Measurements from ENCODE around the gene FBXL20. TPM values are rescaled to one million over a fixed set of nuclear protein-coding genes. Genes with fewer than 3 reads are reported as not detected.

FBXL20 gene
- total RNA-seq, 1 experiment from 2014 or later: 9.9 TPM

DNA sequence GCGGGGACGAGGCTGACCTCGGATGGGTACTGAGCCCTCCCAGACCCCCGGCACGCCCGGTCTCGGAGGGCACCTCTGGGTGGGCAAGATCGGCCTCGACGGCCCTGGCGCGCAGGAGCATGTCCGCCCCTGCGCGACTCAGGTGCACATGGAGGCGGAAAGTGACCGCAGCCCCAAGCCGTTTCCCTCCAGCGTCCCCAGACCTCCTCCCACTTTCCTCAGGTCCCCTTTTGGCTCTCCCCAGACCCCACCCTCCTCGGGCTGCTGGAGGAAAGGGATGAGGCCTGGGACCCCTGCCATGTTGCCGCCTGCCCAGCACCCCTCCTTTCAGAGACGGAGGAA lies 191.4 kb downstream of the FBXL20 start:
- POLR2A ChIA-PET: no interaction called here
- intact Hi-C loops (cut with micrococcal nuclease; ENCODE audit: unreplicated experiment) (no loop called here), in situ Hi-C loops (cut with HindIII; ENCODE audit: low pct_unique_long_range_greater_than_20kb, low sequenced_read_pairs) (no loop called here)
- TF ChIP-seq, protein P1, sequence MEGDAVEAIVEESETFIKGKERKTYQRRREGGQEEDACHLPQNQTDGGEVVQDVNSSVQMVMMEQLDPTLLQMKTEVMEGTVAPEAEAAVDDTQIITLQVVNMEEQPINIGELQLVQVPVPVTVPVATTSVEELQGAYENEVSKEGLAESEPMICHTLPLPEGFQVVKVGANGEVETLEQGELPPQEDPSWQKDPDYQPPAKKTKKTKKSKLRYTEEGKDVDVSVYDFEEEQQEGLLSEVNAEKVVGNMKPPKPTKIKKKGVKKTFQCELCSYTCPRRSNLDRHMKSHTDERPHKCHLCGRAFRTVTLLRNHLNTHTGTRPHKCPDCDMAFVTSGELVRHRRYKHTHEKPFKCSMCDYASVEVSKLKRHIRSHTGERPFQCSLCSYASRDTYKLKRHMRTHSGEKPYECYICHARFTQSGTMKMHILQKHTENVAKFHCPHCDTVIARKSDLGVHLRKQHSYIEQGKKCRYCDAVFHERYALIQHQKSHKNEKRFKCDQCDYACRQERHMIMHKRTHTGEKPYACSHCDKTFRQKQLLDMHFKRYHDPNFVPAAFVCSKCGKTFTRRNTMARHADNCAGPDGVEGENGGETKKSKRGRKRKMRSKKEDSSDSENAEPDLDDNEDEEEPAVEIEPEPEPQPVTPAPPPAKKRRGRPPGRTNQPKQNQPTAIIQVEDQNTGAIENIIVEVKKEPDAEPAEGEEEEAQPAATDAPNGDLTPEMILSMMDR (IDR thresholded peaks at IDR 0.05): no peak
- TF ChIP-seq SIN3A (IDR thresholded peaks at IDR 0.05; ENCODE audit: borderline replicate concordance, insufficient read depth, low read depth, low read length) (no peak), POLR2AphosphoS5 (IDR thresholded peaks at IDR 0.05; ENCODE audit: low read depth, low read length) (no peak)
- no peaks in the 10 kb centered on the region for H3K27me3 ChIP-seq (ENCODE audit: control insufficient read depth, insufficient read depth, low read length)
- no TSS peak for BruUV-seq (replicated peaks)
- no peaks in the 10 kb centered on the region for H3K9me3 ChIP-seq (ENCODE audit: control insufficient read depth, insufficient read depth, low read depth, low read length)
- peak overlapping the region in 1 of 2 experiments; percentile 1; a peak in 1 of 4 replicates for H3K4me3 ChIP-seq (ENCODE audit: low read depth in 2 of 2, low read length in 2 of 2)
- CTCF ChIA-PET: no interaction called here
- ATAC-seq (no peak), DNase-seq (ENCODE audit: low read depth, low spot score) (no peak)
- no peak overlapping the region for H3K27ac ChIP-seq (ENCODE audit: low read length)
- H3K4me1 ChIP-seq (ENCODE audit: control insufficient read depth, insufficient read depth, low read length): peaks cover 5% of the 10 kb centered on the region; the same call in 1 of the 2 replicates
- no peaks in the 10 kb centered on the region for H3K36me3 ChIP-seq (ENCODE audit: control insufficient read depth, insufficient read depth, low read length)

GRCh38 chr17:39209317-39210092 lies 191.9 kb downstream of the FBXL20 start:
- in situ Hi-C loops (cut with HindIII; ENCODE audit: low pct_unique_long_range_greater_than_20kb, low sequenced_read_pairs): no loop called here
- no peak for TF ChIP-seq POLR2AphosphoS5 (IDR thresholded peaks at IDR 0.05; ENCODE audit: low read depth, low read length)
- TF ChIP-seq, protein P1 (IDR thresholded peaks at IDR 0.05): no peak
- TF ChIP-seq, protein P2, sequence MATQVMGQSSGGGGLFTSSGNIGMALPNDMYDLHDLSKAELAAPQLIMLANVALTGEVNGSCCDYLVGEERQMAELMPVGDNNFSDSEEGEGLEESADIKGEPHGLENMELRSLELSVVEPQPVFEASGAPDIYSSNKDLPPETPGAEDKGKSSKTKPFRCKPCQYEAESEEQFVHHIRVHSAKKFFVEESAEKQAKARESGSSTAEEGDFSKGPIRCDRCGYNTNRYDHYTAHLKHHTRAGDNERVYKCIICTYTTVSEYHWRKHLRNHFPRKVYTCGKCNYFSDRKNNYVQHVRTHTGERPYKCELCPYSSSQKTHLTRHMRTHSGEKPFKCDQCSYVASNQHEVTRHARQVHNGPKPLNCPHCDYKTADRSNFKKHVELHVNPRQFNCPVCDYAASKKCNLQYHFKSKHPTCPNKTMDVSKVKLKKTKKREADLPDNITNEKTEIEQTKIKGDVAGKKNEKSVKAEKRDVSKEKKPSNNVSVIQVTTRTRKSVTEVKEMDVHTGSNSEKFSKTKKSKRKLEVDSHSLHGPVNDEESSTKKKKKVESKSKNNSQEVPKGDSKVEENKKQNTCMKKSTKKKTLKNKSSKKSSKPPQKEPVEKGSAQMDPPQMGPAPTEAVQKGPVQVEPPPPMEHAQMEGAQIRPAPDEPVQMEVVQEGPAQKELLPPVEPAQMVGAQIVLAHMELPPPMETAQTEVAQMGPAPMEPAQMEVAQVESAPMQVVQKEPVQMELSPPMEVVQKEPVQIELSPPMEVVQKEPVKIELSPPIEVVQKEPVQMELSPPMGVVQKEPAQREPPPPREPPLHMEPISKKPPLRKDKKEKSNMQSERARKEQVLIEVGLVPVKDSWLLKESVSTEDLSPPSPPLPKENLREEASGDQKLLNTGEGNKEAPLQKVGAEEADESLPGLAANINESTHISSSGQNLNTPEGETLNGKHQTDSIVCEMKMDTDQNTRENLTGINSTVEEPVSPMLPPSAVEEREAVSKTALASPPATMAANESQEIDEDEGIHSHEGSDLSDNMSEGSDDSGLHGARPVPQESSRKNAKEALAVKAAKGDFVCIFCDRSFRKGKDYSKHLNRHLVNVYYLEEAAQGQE (IDR thresholded peaks at IDR 0.05; ENCODE audit: insufficient read depth in 1 of 2, low read depth in 2 of 2, low read length in 1 of 2): no peak
- TF ChIP-seq SIN3A (IDR thresholded peaks at IDR 0.05; ENCODE audit: borderline replicate concordance, insufficient read depth, low read depth, low read length): no peak
- no peak for TF ChIP-seq TCF7L2 (IDR thresholded peaks at IDR 0.05; ENCODE audit: low read depth, low read length)
- POLR2A ChIA-PET: no interaction called here
- no peaks in the 10 kb centered on the region for H3K9me3 ChIP-seq (ENCODE audit: control insufficient read depth, insufficient read depth, low read depth, low read length)
- no peaks in the 10 kb centered on the region for H3K36me3 ChIP-seq (ENCODE audit: control insufficient read depth, insufficient read depth, low read length)
- no TSS peak for BruUV-seq (replicated peaks)
- ATAC-seq: no peak
- H3K4me1 ChIP-seq (ENCODE audit: control insufficient read depth, insufficient read depth, low read length): peaks cover 5% of the 10 kb centered on the region; the same call in 1 of the 2 replicates
- H3K4me3 ChIP-seq (ENCODE audit: low read depth in 2 of 2, low read length in 2 of 2): peak overlapping the region in 1 of 2 experiments; percentile 1; a peak in 1 of 4 replicates
- CTCF ChIA-PET: interaction anchor here (0.5 kb wide), 1 partner anchor 233 kb away, joined by 4 read pairs; no protein-coding TSS in a partner anchor
- no peak overlapping the region for H3K27ac ChIP-seq (ENCODE audit: low read length)
- DNase-seq (ENCODE audit: low read depth, low spot score): no peak
- H3K27me3 ChIP-seq (ENCODE audit: control insufficient read depth, insufficient read depth, low read length): no peaks in the 10 kb centered on the region
- intact Hi-C loops (cut with micrococcal nuclease; ENCODE audit: unreplicated experiment): no loop called here
